DOHH2 (cell line): ENCODE measurements around the gene ZFYVE9.

Experiments used
- EZH2phosphoT487 ChIP-seq: fragments of 200-600 bp; sonication (generic); IDR thresholded peaks from 2 replicates; pipeline ENCODE4 v1.6.1; 2017; ENCODE audit warnings: borderline replicate concordance, mild to moderate bottlenecking, antibody characterized with exemption, low read length, moderate library complexity, mixed read lengths
- TF ChIP-seq, protein P1 (sequence below): fragments of 200-600 bp; sonication (generic); IDR thresholded peaks from one replicate; pipeline ENCODE4 v1.5.1; 2014; ENCODE audit warnings: antibody characterized with exemption, mild to moderate bottlenecking, low read depth, low read length; ENCODE audit not compliant: poor library complexity, severe bottlenecking

DNA sequence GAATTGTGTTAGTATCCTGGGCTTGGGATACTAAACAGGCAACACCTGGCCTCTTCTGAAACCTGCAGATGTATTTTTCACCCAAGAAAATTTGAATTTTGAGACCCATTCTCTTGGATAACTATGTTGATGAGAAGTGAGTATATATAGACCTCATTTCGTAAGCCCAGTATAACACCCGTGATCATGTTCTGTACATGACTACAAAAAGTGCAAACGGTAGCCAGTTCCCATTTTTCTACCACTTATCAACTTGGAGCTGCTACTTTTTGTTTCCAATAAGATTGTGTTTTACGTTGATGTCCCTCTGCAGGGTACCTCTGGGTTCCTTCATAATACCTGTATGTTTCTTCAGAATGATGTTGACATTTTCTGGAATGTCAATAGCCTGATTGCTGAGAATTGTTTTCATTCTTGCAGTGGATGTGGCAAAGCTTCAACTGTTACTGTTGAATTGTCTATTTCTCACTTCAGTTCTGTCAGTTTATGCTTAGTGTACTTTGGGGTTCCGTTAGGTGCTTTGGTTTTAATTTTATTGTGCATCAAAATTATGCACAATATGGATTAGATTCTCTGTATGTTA, 48.1 kb downstream of the ZFYVE9 start:
- TF ChIP-seq, protein P1, sequence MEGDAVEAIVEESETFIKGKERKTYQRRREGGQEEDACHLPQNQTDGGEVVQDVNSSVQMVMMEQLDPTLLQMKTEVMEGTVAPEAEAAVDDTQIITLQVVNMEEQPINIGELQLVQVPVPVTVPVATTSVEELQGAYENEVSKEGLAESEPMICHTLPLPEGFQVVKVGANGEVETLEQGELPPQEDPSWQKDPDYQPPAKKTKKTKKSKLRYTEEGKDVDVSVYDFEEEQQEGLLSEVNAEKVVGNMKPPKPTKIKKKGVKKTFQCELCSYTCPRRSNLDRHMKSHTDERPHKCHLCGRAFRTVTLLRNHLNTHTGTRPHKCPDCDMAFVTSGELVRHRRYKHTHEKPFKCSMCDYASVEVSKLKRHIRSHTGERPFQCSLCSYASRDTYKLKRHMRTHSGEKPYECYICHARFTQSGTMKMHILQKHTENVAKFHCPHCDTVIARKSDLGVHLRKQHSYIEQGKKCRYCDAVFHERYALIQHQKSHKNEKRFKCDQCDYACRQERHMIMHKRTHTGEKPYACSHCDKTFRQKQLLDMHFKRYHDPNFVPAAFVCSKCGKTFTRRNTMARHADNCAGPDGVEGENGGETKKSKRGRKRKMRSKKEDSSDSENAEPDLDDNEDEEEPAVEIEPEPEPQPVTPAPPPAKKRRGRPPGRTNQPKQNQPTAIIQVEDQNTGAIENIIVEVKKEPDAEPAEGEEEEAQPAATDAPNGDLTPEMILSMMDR: no peak
- TF ChIP-seq EZH2phosphoT487: no peak
